PC-3 (cell line): ENCODE measurements around the gene TIMM17A. TPM values are rescaled to one million over a fixed set of nuclear protein-coding genes. Genes with fewer than 3 reads are reported as not detected.

Experiments used
- ATAC-seq: fragments of 200-7000 bp; cut with Tn5 transposase; 2 replicates; pipeline ENCODE4 v1.9.1; 2020; ENCODE audit warnings: mild to moderate bottlenecking, moderate library complexity
- BruUV-seq: library from RNA; stranded (reverse); fragments of 400-500 nt; replicated peaks from 2 replicates; lab custom pipeline; 2021; lab: Mats Ljungman, UMichigan
- CTCF ChIA-PET: fragments of 300-600 bp; sonication (Branson Sonifier 250); formaldehyde crosslinking; loops from one replicate; lab custom pipeline; 2022; ENCODE audit warnings: antibody characterized with exemption; lab: Charles Lee
- POLR2A ChIA-PET: fragments of 300-600 bp; sonication (Branson Sonifier 250); formaldehyde crosslinking; loops from one replicate; lab custom pipeline; 2022; ENCODE audit warnings: antibody characterized with exemption; ENCODE audit not compliant: unreplicated experiment; lab: Charles Lee
- DNase-seq: peaks from one replicate; pipeline ENCODE4 v3.0.0-alpha.2; 2015
- H2AFZ ChIP-seq: fragments of 300-600 bp; sonication (generic); 2 replicates; pipeline ENCODE4 v1.6.0; 2016; ENCODE audit warnings: antibody characterized with exemption, low read length
- H3F3A ChIP-seq: fragments of 300-600 bp; sonication (generic); one replicate; pipeline ENCODE4 v1.6.0; 2017; ENCODE audit warnings: antibody characterized with exemption, low read length, control low read depth, mild to moderate bottlenecking; ENCODE audit not compliant: unreplicated experiment
- H3K27ac ChIP-seq: fragments of 300-600 bp; sonication (generic); 2 replicates; pipeline ENCODE4 v1.5.1; 2016; ENCODE audit warnings: mild to moderate bottlenecking, low read length
- H3K27me3 ChIP-seq: fragments of 300-600 bp; sonication (generic); 2 replicates; pipeline ENCODE4 v1.6.1; 2016; ENCODE audit warnings: low read length, mixed read lengths
- H3K36me3 ChIP-seq: fragments of 300-600 bp; sonication (generic); 2 replicates; pipeline ENCODE4 v1.6.1; 2016; ENCODE audit warnings: low read depth, mixed run types, low read length, mixed read lengths
- H3K4me1 ChIP-seq: fragments of 300-600 bp; sonication (generic); 2 replicates; pipeline ENCODE4 v1.5.1; 2016; ENCODE audit warnings: low read length; ENCODE audit not compliant: insufficient read depth
- H3K4me2 ChIP-seq: fragments of 300-600 bp; sonication (generic); 2 replicates; pipeline ENCODE4 v1.6.0; 2016; ENCODE audit warnings: low read length
- H3K4me3 ChIP-seq: fragments of 300-600 bp; sonication (generic); 2 replicates; pipeline ENCODE4 v1.5.1; 2016; ENCODE audit warnings: mild to moderate bottlenecking, low read length, mixed read lengths
- H3K79me2 ChIP-seq: fragments of 300-600 bp; sonication (generic); 2 replicates; pipeline ENCODE4 v1.6.1; 2017; ENCODE audit warnings: low read length, mixed read lengths
- H3K9ac ChIP-seq: fragments of 300-600 bp; sonication (generic); 2 replicates; pipeline ENCODE4 v1.6.0; 2016; ENCODE audit warnings: mild to moderate bottlenecking, low read length
- H3K9me2 ChIP-seq: fragments of 300-600 bp; sonication (generic); replicated peaks from 2 replicates; pipeline ENCODE4 v1.6.1; 2016; ENCODE audit warnings: mixed run types, low read length, mixed read lengths
- H3K9me3 ChIP-seq: fragments of 300-600 bp; sonication (generic); 2 replicates; pipeline ENCODE4 v1.6.1; 2016; ENCODE audit warnings: low read length, mixed read lengths
- H4K20me1 ChIP-seq: fragments of 300-600 bp; sonication (generic); 2 replicates; pipeline ENCODE4 v1.6.1; 2016; ENCODE audit warnings: low read length, mixed read lengths
- EZH2 ChIP-seq: fragments of 300-600 bp; sonication (generic); IDR thresholded peaks from one replicate; pipeline ENCODE4 v1.6.1; 2017; ENCODE audit warnings: antibody characterized with exemption, mild to moderate bottlenecking, low read length; ENCODE audit not compliant: unreplicated experiment
- EZH2phosphoT487 ChIP-seq: fragments of 300-600 bp; sonication (generic); IDR thresholded peaks from 2 replicates; pipeline ENCODE4 v1.6.1; 2018; ENCODE audit warnings: mild to moderate bottlenecking, antibody characterized with exemption, low read length, borderline replicate concordance
- intact Hi-C: fragments of 100-400 bp; cut with micrococcal nuclease; formaldehyde crosslinking; loops from 2 replicates; pipeline ENCODE4 v1.9.0; 2023
- total RNA-seq: library from RNA; depleted of rRNA; stranded (reverse); fragments of >200 nt; gene quantifications from 2 replicates; pipeline ENCODE4 v1.2.3, GENCODE V29; 2014
- TF ChIP-seq, protein P1 (sequence below): fragments of 300-600 bp; sonication (generic); conservative IDR thresholded peaks from 2 replicates; pipeline ENCODE4 v1.5.1; 2017; ENCODE audit warnings: antibody characterized with exemption, low read depth, mild to moderate bottlenecking, low read length

TIMM17A gene
- total RNA-seq, 1 experiment from 2014 or later, result 57.7 TPM

DNA sequence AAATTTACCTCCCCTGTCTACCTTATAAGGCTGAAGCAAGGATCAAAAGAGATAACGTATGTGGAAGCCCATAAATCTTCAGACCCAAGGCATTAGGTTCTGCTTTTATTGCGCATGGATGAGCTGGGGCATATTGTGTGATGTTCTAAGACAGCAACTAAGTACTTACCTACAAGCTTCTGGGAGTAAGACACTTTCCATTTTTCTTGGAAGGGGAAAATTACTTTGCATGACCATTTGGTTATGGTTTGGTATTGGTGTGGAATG, 30.1 kb upstream of the TIMM17A start:
- H3K27ac ChIP-seq, result no peak overlapping the region
- ChIA-PET POLR2A (interaction anchor here (0.6 kb wide), 1 partner anchor 21 kb away, joined by 7 read pairs; the partner anchor contains the start of gene LMOD1), CTCF (no interaction called here)
- BruUV-seq, result no TSS peak
- ATAC-seq, result no peak
- H3K9ac ChIP-seq, result no peak overlapping the region
- no peaks in the 10 kb centered on the region for H3K27me3 ChIP-seq
- H4K20me1 ChIP-seq, result no peaks in the 10 kb centered on the region
- H3K4me1 ChIP-seq, result no peaks in the 10 kb centered on the region
- no peaks in the 10 kb centered on the region for H3F3A ChIP-seq
- H3K9me3 ChIP-seq, result no peaks in the 10 kb centered on the region
- H3K36me3 ChIP-seq, result no peaks in the 10 kb centered on the region
- H3K4me2 ChIP-seq, result no peak overlapping the region
- TF ChIP-seq, protein P1, sequence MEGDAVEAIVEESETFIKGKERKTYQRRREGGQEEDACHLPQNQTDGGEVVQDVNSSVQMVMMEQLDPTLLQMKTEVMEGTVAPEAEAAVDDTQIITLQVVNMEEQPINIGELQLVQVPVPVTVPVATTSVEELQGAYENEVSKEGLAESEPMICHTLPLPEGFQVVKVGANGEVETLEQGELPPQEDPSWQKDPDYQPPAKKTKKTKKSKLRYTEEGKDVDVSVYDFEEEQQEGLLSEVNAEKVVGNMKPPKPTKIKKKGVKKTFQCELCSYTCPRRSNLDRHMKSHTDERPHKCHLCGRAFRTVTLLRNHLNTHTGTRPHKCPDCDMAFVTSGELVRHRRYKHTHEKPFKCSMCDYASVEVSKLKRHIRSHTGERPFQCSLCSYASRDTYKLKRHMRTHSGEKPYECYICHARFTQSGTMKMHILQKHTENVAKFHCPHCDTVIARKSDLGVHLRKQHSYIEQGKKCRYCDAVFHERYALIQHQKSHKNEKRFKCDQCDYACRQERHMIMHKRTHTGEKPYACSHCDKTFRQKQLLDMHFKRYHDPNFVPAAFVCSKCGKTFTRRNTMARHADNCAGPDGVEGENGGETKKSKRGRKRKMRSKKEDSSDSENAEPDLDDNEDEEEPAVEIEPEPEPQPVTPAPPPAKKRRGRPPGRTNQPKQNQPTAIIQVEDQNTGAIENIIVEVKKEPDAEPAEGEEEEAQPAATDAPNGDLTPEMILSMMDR, result no peak
- TF ChIP-seq EZH2 (no peak), EZH2phosphoT487 (no peak)
- no peak for DNase-seq
- H3K9me2 ChIP-seq, result no peaks in the 10 kb centered on the region
- no peak overlapping the region for H2AFZ ChIP-seq
- intact Hi-C loops, result no loop called here
- H3K79me2 ChIP-seq, result no peaks in the 10 kb centered on the region
- no peak overlapping the region for H3K4me3 ChIP-seq

DNA sequence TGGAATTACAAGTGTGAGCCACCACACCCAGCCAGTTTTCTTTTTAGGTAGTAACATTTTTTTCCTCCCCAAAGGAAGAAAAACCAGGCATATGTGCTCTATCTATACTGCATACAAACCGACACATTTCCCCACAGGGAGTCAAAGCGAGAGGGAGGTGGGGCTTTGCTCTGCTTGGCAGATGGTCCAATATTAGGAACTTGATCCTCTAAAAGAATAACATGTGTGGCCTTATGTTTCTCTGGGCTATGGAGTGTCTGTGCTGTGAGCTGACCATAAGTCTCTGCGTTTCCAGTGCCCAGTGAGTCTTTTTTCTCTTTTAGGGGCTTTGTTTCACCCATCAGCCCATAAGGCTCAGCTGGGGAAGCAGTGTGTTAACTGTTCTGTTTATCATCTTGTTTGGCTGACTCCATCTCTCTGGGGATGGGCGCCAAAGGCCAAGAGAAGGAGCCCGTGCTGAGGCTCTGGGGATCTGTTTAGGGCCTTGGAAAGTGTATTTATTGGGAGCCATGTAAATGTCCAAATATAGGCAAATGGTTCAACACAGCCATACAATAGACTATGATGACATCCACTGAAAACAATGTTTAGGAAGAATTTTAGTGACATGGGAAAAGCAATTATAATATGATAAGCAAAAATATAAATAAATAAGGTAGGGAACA, 29.2 kb upstream of the TIMM17A start:
- no peak overlapping the region for H3K4me2 ChIP-seq
- no peak overlapping the region for H3K27ac ChIP-seq
- H3K9me3 ChIP-seq, result no peaks in the 10 kb centered on the region
- no peaks in the 10 kb centered on the region for H3K9me2 ChIP-seq
- ChIA-PET POLR2A (no interaction called here), CTCF (no interaction called here)
- H3F3A ChIP-seq, result no peaks in the 10 kb centered on the region
- H3K4me3 ChIP-seq, result no peak overlapping the region
- no peak overlapping the region for H3K9ac ChIP-seq
- H2AFZ ChIP-seq, result no peak overlapping the region
- H3K36me3 ChIP-seq, result no peaks in the 10 kb centered on the region
- DNase-seq (no peak), ATAC-seq (no peak)
- H3K27me3 ChIP-seq, result no peaks in the 10 kb centered on the region
- TF ChIP-seq EZH2phosphoT487, result no peak
- TF ChIP-seq, protein P1, result no peak
- TF ChIP-seq EZH2, result no peak
- intact Hi-C loops, result no loop called here
- no peaks in the 10 kb centered on the region for H3K4me1 ChIP-seq
- BruUV-seq, result no TSS peak
- no peaks in the 10 kb centered on the region for H3K79me2 ChIP-seq
- no peaks in the 10 kb centered on the region for H4K20me1 ChIP-seq

DNA sequence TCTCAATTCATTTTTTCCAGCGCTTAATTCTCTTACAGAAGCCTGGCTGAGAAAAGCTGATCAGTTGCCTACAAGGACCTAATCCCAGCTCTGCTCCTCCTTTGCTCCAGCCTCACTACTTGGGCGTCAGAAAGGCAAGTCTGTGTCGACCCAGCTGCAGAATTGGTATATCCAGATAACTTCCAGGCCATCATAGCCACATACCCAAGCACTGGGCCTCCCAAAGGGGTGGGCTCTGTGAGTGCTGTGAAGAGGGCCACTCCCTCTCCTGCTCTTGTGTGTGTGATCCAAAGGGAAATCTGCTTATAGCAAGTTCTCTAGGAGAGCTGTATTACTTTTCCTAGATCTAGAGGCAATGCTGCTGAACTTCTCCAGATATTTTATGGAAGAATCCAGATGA, 27.0 kb upstream of the TIMM17A start:
- POLR2A ChIA-PET, result no interaction called here
- H3K4me1 ChIP-seq, result no peaks in the 10 kb centered on the region
- no peaks in the 10 kb centered on the region for H4K20me1 ChIP-seq
- CTCF ChIA-PET, result no interaction called here
- H3K9ac ChIP-seq, result no peak overlapping the region
- DNase-seq (no peak), ATAC-seq (no peak)
- no peak for TF ChIP-seq EZH2phosphoT487
- TF ChIP-seq, protein P1, result no peak
- no TSS peak for BruUV-seq
- no peak overlapping the region for H2AFZ ChIP-seq
- H3K27ac ChIP-seq, result no peak overlapping the region
- no peak overlapping the region for H3K4me3 ChIP-seq
- H3K79me2 ChIP-seq, result no peaks in the 10 kb centered on the region
- no peaks in the 10 kb centered on the region for H3K9me3 ChIP-seq
- no peak overlapping the region for H3K4me2 ChIP-seq
- no peaks in the 10 kb centered on the region for H3K27me3 ChIP-seq
- no peaks in the 10 kb centered on the region for H3F3A ChIP-seq
- no peaks in the 10 kb centered on the region for H3K9me2 ChIP-seq
- no peaks in the 10 kb centered on the region for H3K36me3 ChIP-seq
- intact Hi-C loops, result no loop called here
